ENCODE measurements around the gene SUDS3.

The SUDS3 gene

GRCh38 chr12:118456741-118457140 is 80.4 kb downstream of the SUDS3 start:
- no peak for DNase-seq

- no peak for DNase-seq
These were observed 82.8 kb downstream of the SUDS3 start for GRCh38 chr12:118459110-118459509.

- DNase-seq = no peak
These were observed 87.3 kb downstream of the SUDS3 start for GRCh38 chr12:118463677-118464076.

DNA sequence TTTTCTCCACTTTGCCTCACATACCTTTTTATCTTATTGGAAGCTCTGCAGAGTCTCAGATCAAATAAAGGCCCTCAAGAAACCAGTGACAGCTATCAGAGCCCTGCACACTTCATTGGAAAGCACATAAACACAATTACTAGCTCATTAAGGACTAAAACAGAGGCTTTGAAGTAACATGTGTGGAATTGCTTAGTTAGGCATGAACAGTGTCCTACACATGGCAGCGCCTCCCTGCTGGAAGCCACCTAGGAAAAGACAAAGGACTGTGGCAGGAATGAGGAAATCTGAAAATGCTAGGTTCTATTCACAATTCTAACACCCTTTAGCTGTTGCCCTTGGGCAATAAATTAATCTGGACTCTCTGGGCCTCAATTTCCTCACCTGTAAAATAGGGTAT is 89.4 kb downstream of the SUDS3 start:
- DNase-seq = no peak

Measured in RPMI8226 (cell line).